IMR-90 (cell line): Measurements from ENCODE around the gene SERPINA1. TPM values are rescaled to one million over a fixed set of nuclear protein-coding genes. Genes with fewer than 3 reads are reported as not detected.

Experiments
- ATAC-seq: fragments of 200-7000 bp; cut with Tn5 transposase; 2 replicates; pipeline ENCODE4 v1.9.1; 2020; ENCODE audit warnings: low read depth, mild to moderate bottlenecking, moderate library complexity
- BruUV-seq: library from RNA; stranded (reverse); fragments of 400-500 nt; replicated peaks from 2 replicates; lab custom pipeline; 2021; lab: Mats Ljungman, UMichigan
- CTCF ChIA-PET: fragments of 300-600 bp; formaldehyde crosslinking; extraction: SDS; loops from one replicate; lab custom pipeline; 2021; ENCODE audit warnings: antibody characterized with exemption; lab: Yijun Ruan, JAX
- POLR2A ChIA-PET: fragments of 300-600 bp; sonication (Branson Sonifier 250); formaldehyde crosslinking; loops from one replicate; lab custom pipeline; 2022; ENCODE audit warnings: antibody characterized with exemption; ENCODE audit not compliant: unreplicated experiment; lab: Charles Lee
- DNase-seq: peaks from one replicate; pipeline ENCODE4 v3.0.0; 2013
- H2AFZ ChIP-seq: replicated peaks from 2 replicates; pipeline ENCODE3; 2013; ENCODE audit warnings: low read length, mild to moderate bottlenecking; ENCODE audit not compliant: poor library complexity
- H2AK5ac ChIP-seq: 2 replicates; pipeline ENCODE4 v1.6.1; 2013; ENCODE audit warnings: low read depth, low read length, inconsistent platforms
- H2AK9ac ChIP-seq: replicated peaks from 2 replicates; pipeline ENCODE3; 2013; ENCODE audit warnings: mild to moderate bottlenecking, low read depth, low read length, moderate library complexity; ENCODE audit not compliant: poor library complexity
- H2BK120ac ChIP-seq: 2 replicates; pipeline ENCODE4 v1.6.1; 2013; ENCODE audit warnings: low read depth, low read length, inconsistent platforms
- H2BK15ac ChIP-seq: 3 replicates; pipeline ENCODE4 v1.6.1; 2013; ENCODE audit warnings: low read depth, low read length, inconsistent platforms
- H2BK20ac ChIP-seq: 2 replicates; pipeline ENCODE4 v1.6.1; 2013; ENCODE audit warnings: low read depth, mild to moderate bottlenecking, inconsistent platforms, low read length, moderate library complexity
- H2BK5ac ChIP-seq: 2 replicates; pipeline ENCODE4 v1.6.1; 2013; ENCODE audit warnings: mild to moderate bottlenecking, low read depth, low read length, inconsistent platforms; ENCODE audit not compliant: poor library complexity, severe bottlenecking
- H3K14ac ChIP-seq: replicated peaks from 2 replicates; pipeline ENCODE4 v1.6.1; 2013; ENCODE audit warnings: low read depth, low read length, inconsistent platforms
- H3K18ac ChIP-seq: 2 replicates; pipeline ENCODE4 v1.6.1; 2013; ENCODE audit warnings: low read depth, low read length, control low read depth
- H3K23ac ChIP-seq: 2 replicates; pipeline ENCODE4 v1.6.1; 2013; ENCODE audit warnings: low read depth, low read length, inconsistent platforms
- H3K27ac ChIP-seq: 2 replicates; pipeline ENCODE4 v1.5.1; 2013; ENCODE audit warnings: mild to moderate bottlenecking, control low read depth, low read length; ENCODE audit not compliant: insufficient read depth
- H3K27me3 ChIP-seq: 2 replicates; pipeline ENCODE4 v1.6.1; 2013; ENCODE audit warnings: low read length; ENCODE audit not compliant: control insufficient read depth, insufficient read depth
- H3K36me3 ChIP-seq: 2 replicates; pipeline ENCODE4 v1.6.1; 2013; ENCODE audit warnings: low read length, mixed read lengths; ENCODE audit not compliant: control insufficient read depth, insufficient read depth
- H3K4ac ChIP-seq: 2 replicates; pipeline ENCODE4 v1.6.1; 2013; ENCODE audit warnings: low read depth, low read length, inconsistent platforms
- H3K4me1 ChIP-seq: 2 replicates; pipeline ENCODE4 v1.6.1; 2013; ENCODE audit warnings: low read length, mixed read lengths; ENCODE audit not compliant: control insufficient read depth, insufficient read depth
- H3K4me2 ChIP-seq: 2 replicates; pipeline ENCODE4 v1.6.1; 2013; ENCODE audit warnings: low read depth, mild to moderate bottlenecking, control low read depth, low read length, moderate library complexity
- H3K4me3 ChIP-seq: 2 replicates; pipeline ENCODE4 v1.5.1; 2013; ENCODE audit warnings: low read depth, mild to moderate bottlenecking, control low read depth, low read length, moderate library complexity; ENCODE audit not compliant: insufficient read depth
- H3K56ac ChIP-seq: 2 replicates; pipeline ENCODE4 v1.6.1; 2013; ENCODE audit warnings: low read length, inconsistent platforms; ENCODE audit not compliant: insufficient read depth; ENCODE audit errors: extremely low read depth
- H3K79me1 ChIP-seq, 2 experiments: 2 replicates each; pipeline ENCODE4 v1.6.1; 2013; ENCODE audit warnings: low read length in 2 of 2, inconsistent platforms in 1 of 2, low read depth in 1 of 2
- H3K9ac ChIP-seq: 2 replicates; pipeline ENCODE4 v1.6.1; 2013; ENCODE audit warnings: low read depth, low read length, control low read depth
- H3K9me1 ChIP-seq: 2 replicates; pipeline ENCODE4 v1.6.1; 2013; ENCODE audit warnings: low read length, inconsistent platforms; ENCODE audit not compliant: insufficient read depth
- H3K9me3 ChIP-seq: 2 replicates; pipeline ENCODE4 v1.6.1; 2013; ENCODE audit warnings: low read length; ENCODE audit not compliant: control insufficient read depth, insufficient read depth
- H4K20me1 ChIP-seq: 2 replicates; pipeline ENCODE4 v1.6.1; 2013; ENCODE audit warnings: low read length, inconsistent platforms; ENCODE audit not compliant: insufficient read depth
- H4K5ac ChIP-seq: 2 replicates; pipeline ENCODE4 v1.6.1; 2013; ENCODE audit warnings: mild to moderate bottlenecking, low read depth, low read length, control low read depth
- H4K8ac ChIP-seq, 2 experiments: 2 replicates each; pipeline ENCODE4 v1.6.1; 2013; ENCODE audit warnings: low read depth in 2 of 2, low read length in 2 of 2, control low read depth in 1 of 2, inconsistent platforms in 1 of 2
- H4K91ac ChIP-seq: 2 replicates; pipeline ENCODE4 v1.6.1; 2013; ENCODE audit warnings: low read depth, low read length, inconsistent platforms; ENCODE audit not compliant: insufficient read depth
- BHLHE40 ChIP-seq: fragments of 150-350 bp; IDR thresholded peaks from 2 replicates; pipeline ENCODE4 v1.6.1; 2016; ENCODE audit warnings: mild to moderate bottlenecking, low read depth, low read length
- CEBPB ChIP-seq: IDR thresholded peaks from 2 replicates; pipeline ENCODE4 v1.6.1; 2012; ENCODE audit warnings: low read depth, low read length, improper control_type of control experiment
- CHD1 ChIP-seq: IDR thresholded peaks from 2 replicates; pipeline ENCODE4 v1.6.1; 2012; ENCODE audit warnings: low read depth, low read length, improper control_type of control experiment
- CTCF ChIP-seq: conservative IDR thresholded peaks from 2 replicates; pipeline ENCODE4 v1.5.1; 2012; ENCODE audit warnings: mild to moderate bottlenecking, low read depth, low read length, improper control_type of control experiment
- MAZ ChIP-seq: IDR thresholded peaks from 2 replicates; pipeline ENCODE4 v1.6.1; 2012; ENCODE audit warnings: low read depth, mild to moderate bottlenecking, low read length, improper control_type of control experiment, moderate library complexity, borderline replicate concordance
- MXI1 ChIP-seq: IDR thresholded peaks from 2 replicates; pipeline ENCODE4 v1.6.1; 2012; ENCODE audit warnings: low read depth, mild to moderate bottlenecking, low read length, moderate library complexity, borderline replicate concordance
- NFE2L2 ChIP-seq: fragments of 150-350 bp; IDR thresholded peaks from 2 replicates; pipeline ENCODE4 v1.6.1; 2016; ENCODE audit warnings: low read depth, mild to moderate bottlenecking, low read length
- RAD21 ChIP-seq: IDR thresholded peaks from 2 replicates; pipeline ENCODE4 v1.6.1; 2012; ENCODE audit warnings: low read length, improper control_type of control experiment
- RCOR1 ChIP-seq: IDR thresholded peaks from 2 replicates; pipeline ENCODE4 v1.6.1; 2012; ENCODE audit warnings: mild to moderate bottlenecking, low read length, improper control_type of control experiment; ENCODE audit not compliant: insufficient replicate concordance
- RFX5 ChIP-seq: IDR thresholded peaks from 2 replicates; pipeline ENCODE4 v1.8.0; 2012; ENCODE audit warnings: low read depth, mild to moderate bottlenecking, low read length, moderate library complexity
- SMC3 ChIP-seq: fragments of 150-350 bp; IDR thresholded peaks from 2 replicates; pipeline ENCODE4 v1.6.1; 2016; ENCODE audit warnings: low read depth, mild to moderate bottlenecking, antibody characterized with exemption, low read length, moderate library complexity
- WGBS, 2 experiments: methylation state at CpG; one replicate each; pipeline versions ENCODE4 v1.1.5 to v1.1.7; 2013; ENCODE audit warnings: missing lambda C conversion rate in 2 of 2; ENCODE audit not compliant: insufficient read length in 1 of 2; ENCODE audit errors: extremely low coverage in 2 of 2; 5-methylcytosine and 5-hydroxymethylcytosine counted together
- dilution Hi-C: fragments of 300-500 bp; cut with HindIII; formaldehyde crosslinking; loops from one replicate; pipeline ENCODE4 v1.14.3; 2018; ENCODE audit warnings: low sequenced_read_pairs; ENCODE audit not compliant: unreplicated experiment
- in situ Hi-C: fragments of 300-500 bp; cut with MboI; formaldehyde crosslinking; loops from 3 replicates; pipeline ENCODE4 v1.14.3; 2019; ENCODE audit warnings: low sequenced_read_pairs, inconsistent platforms, mixed read lengths
- intact Hi-C: fragments of 100-400 bp; cut with micrococcal nuclease; formaldehyde crosslinking; loops from 2 replicates; pipeline ENCODE4 v1.10.0; 2022
- polyA plus RNA-seq, 3 experiments: library from polyadenylated mRNA; depleted of rRNA; stranded (reverse); fragments of >200 nt; gene quantifications; 2 replicates each; pipeline ENCODE4 v1.2.3, GENCODE V29; 2012; ENCODE audit warnings: low replicate concordance in 1 of 3
- total RNA-seq: library from RNA; depleted of rRNA; stranded (reverse); fragments of >200 nt; gene quantifications from 2 replicates; pipeline ENCODE4 v1.2.3, GENCODE V29; 2012
- TF ChIP-seq, protein P1 (sequence below): fragments of 150-350 bp; IDR thresholded peaks from 2 replicates; pipeline ENCODE4 v1.6.1; 2016; ENCODE audit warnings: low read depth, mild to moderate bottlenecking, low read length, moderate library complexity, borderline replicate concordance
- TF ChIP-seq, protein P2 (sequence below): fragments of 150-350 bp; IDR thresholded peaks from 2 replicates; pipeline ENCODE4 v1.6.1; 2017; ENCODE audit warnings: mild to moderate bottlenecking, antibody characterized with exemption, low read length, low read depth

The SERPINA1 gene
- total and polyA plus RNA-seq, 2 of the 4 experiments (the other 2 are of a cell fraction): 0.54 to 1.2 TPM

DNA sequence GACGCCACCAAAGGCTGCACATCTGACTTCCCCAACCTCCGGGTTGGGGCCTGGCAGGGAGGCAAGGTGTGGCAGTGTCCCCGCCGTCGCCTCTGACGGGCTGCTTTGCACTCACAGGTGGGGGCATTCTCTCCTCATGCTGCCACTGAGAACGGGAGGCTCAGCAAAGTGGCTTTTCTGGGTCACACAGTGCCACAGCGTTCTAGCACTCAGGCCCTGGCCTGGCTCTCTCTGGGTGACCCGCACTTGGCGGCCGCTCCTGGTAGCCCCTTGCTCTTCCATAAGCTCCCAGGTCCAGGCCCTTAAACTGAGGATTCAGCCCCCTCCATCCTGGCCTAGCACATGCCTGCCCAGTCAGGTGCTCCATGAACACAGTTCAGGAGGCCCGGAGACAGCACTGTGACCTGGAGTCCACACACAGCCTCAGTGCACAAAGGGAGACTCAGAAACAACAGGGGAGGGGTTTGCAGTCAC is 25.2 kb downstream of the SERPINA1 start:
- Histone ChIP-seq H2AFZ (no peak overlapping the region), H2BK15ac (no peak overlapping the region), H4K5ac (no peak overlapping the region), H3K56ac (no peak overlapping the region), H2AK5ac (no peak overlapping the region), H4K8ac (no peak overlapping the region), H3K18ac (no peak overlapping the region), H2AK9ac (no peak overlapping the region), H3K4me3 (no peak overlapping the region), H3K23ac (no peak overlapping the region), H4K91ac (no peak overlapping the region), H3K79me1 (no peaks in the 10 kb centered on the region), H3K9me1 (0 out of 2 replicates have a peak, but pooled peaks cover 4% of the 10 kb centered on the region), H2BK5ac (no peak overlapping the region), H3K27ac (no peak overlapping the region), H3K9ac (no peak overlapping the region), H3K14ac (no peak overlapping the region), H4K20me1 (no peaks in the 10 kb centered on the region), H3K4me2 (no peak overlapping the region), H3K36me3 (no peaks in the 10 kb centered on the region), H3K27me3 (no peaks in the 10 kb centered on the region; the same call in 1 of the 2 replicates), H2BK120ac (no peak overlapping the region), H2BK20ac (no peak overlapping the region), H3K4me1 (no peaks in the 10 kb centered on the region), H3K4ac (no peak overlapping the region), H3K9me3 (no peaks in the 10 kb centered on the region)
- WGBS, 2 experiments: 78% methylated on average over 6 of the region's 12 CpGs; no CpG with 5 or more reads in 1 of the 2 experiments
- no TSS peak for BruUV-seq
- ChIA-PET POLR2A (no interaction called here), CTCF (no interaction called here)
- TF ChIP-seq MXI1: no peak
- no peak for TF ChIP-seq RAD21
- no peak for TF ChIP-seq BHLHE40
- no peak for TF ChIP-seq NFE2L2
- TF ChIP-seq CHD1: no peak
- TF ChIP-seq, protein P1, sequence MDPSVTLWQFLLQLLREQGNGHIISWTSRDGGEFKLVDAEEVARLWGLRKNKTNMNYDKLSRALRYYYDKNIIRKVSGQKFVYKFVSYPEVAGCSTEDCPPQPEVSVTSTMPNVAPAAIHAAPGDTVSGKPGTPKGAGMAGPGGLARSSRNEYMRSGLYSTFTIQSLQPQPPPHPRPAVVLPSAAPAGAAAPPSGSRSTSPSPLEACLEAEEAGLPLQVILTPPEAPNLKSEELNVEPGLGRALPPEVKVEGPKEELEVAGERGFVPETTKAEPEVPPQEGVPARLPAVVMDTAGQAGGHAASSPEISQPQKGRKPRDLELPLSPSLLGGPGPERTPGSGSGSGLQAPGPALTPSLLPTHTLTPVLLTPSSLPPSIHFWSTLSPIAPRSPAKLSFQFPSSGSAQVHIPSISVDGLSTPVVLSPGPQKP: no peak
- no peak for TF ChIP-seq CEBPB
- no peak for TF ChIP-seq CTCF
- TF ChIP-seq MAZ: no peak
- TF ChIP-seq RCOR1: no peak
- TF ChIP-seq RFX5: no peak
- TF ChIP-seq, protein P2, sequence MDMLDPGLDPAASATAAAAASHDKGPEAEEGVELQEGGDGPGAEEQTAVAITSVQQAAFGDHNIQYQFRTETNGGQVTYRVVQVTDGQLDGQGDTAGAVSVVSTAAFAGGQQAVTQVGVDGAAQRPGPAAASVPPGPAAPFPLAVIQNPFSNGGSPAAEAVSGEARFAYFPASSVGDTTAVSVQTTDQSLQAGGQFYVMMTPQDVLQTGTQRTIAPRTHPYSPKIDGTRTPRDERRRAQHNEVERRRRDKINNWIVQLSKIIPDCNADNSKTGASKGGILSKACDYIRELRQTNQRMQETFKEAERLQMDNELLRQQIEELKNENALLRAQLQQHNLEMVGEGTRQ: no peak
- no peak for TF ChIP-seq SMC3
- in situ Hi-C loops (no loop called here), dilution Hi-C loops (no loop called here), intact Hi-C loops (no loop called here)
- ATAC-seq (no peak), DNase-seq (no peak)
